Stomach (tissue), 4 donors: ENCODE measurements around the gene RPL37A.

ENCODE experiments used
- EP300 ChIP-seq: sonication (generic); formaldehyde crosslinking; IDR thresholded peaks from one replicate; pipeline ENCODE4 v1.6.1; 2017; ENCODE audit warnings: antibody characterized with exemption
- POLR2A ChIP-seq, 4 donors: fragments of 450-650 bp; IDR thresholded peaks; one replicate each; pipeline ENCODE4 v1.6.1; 2016; ENCODE audit warnings: antibody characterized with exemption in 4 of 4, control low read depth in 2 of 4, mild to moderate bottlenecking in 1 of 4, moderate library complexity in 1 of 4
- POLR2AphosphoS5 ChIP-seq, 3 donors: sonication (generic); formaldehyde crosslinking; IDR thresholded peaks; one replicate each; pipeline ENCODE4 v1.6.1; 2016; ENCODE audit warnings: antibody characterized with exemption in 3 of 3
- TF ChIP-seq, protein P1 (sequence below), 7 experiments: fragments of 450-650 bp in 4 of 7; fragments of 200-600 bp in 3 of 7; sonication (generic) in 3 of 7; IDR thresholded peaks; one replicate each; pipeline ENCODE4 v1.5.1; 2016 to 2019; ENCODE audit warnings: antibody characterized with exemption in 7 of 7, control low read depth in 2 of 7, mild to moderate bottlenecking in 1 of 7

DNA sequence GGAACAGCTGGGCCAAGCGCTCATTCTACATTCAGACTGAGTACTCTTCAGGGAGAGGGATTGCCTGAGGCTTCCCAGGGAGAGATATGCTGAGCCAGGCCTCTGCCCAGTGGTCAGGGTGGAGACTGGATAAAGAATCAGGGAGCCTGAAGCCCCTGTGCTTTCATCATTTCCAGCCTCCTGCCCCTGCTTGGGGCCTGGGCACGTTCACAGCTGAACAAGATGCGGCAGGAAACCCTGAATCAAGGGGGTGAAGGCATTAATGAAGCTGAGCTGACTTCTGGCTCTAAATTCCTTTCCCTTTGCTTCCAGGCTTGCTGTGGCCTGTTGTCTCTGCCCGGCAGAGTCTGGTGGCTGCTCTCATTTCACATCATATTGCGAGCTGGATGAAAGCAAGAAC lies 35.0 kb downstream of the RPL37A start:
- TF ChIP-seq, protein P1, sequence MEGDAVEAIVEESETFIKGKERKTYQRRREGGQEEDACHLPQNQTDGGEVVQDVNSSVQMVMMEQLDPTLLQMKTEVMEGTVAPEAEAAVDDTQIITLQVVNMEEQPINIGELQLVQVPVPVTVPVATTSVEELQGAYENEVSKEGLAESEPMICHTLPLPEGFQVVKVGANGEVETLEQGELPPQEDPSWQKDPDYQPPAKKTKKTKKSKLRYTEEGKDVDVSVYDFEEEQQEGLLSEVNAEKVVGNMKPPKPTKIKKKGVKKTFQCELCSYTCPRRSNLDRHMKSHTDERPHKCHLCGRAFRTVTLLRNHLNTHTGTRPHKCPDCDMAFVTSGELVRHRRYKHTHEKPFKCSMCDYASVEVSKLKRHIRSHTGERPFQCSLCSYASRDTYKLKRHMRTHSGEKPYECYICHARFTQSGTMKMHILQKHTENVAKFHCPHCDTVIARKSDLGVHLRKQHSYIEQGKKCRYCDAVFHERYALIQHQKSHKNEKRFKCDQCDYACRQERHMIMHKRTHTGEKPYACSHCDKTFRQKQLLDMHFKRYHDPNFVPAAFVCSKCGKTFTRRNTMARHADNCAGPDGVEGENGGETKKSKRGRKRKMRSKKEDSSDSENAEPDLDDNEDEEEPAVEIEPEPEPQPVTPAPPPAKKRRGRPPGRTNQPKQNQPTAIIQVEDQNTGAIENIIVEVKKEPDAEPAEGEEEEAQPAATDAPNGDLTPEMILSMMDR (IDR thresholded peaks at IDR 0.05) = no peak
- TF ChIP-seq POLR2A (IDR thresholded peaks at IDR 0.05) (no peak), EP300 (no peak), POLR2AphosphoS5 (IDR thresholded peaks at IDR 0.05) (no peak)
